Measurements from ENCODE around the gene C3orf62. TPM values are rescaled to one million over a fixed set of nuclear protein-coding genes. Genes with fewer than 3 reads are reported as not detected.

C3orf62 gene
- total RNA-seq, 3 donors from 2014 or later = 4.5 to 7.8 (median 5.5) TPM

GRCh38 chr3:49295489-49296058 is 18.5 kb upstream of the C3orf62 start:
- peak; percentile 41 for ATAC-seq
- no peak overlapping the region for H3K4me3 ChIP-seq
- intact Hi-C loops (cut with DNase I, micrococcal nuclease) = no loop called here
- peaks cover 29% of the 10 kb centered on the region for H3K36me3 ChIP-seq (ENCODE audit: low read depth)
- peak in 1 of 3 donors; percentile 21 for DNase-seq
- H3K9me3 ChIP-seq = no peaks in the 10 kb centered on the region
- no peaks in the 10 kb centered on the region for H3K4me1 ChIP-seq (ENCODE audit: low read depth)
- TF ChIP-seq CTCF (IDR thresholded peaks at IDR 0.05) = no peak

- TF ChIP-seq CTCF (IDR thresholded peaks at IDR 0.05) = no peak
- Histone ChIP-seq H3K9me3 (no peaks in the 10 kb centered on the region), H3K4me3 (no peak overlapping the region), H3K36me3 (ENCODE audit: low read depth) (peaks cover 38% of the 10 kb centered on the region), H3K4me1 (ENCODE audit: low read depth) (no peaks in the 10 kb centered on the region)
- intact Hi-C loops (cut with DNase I, micrococcal nuclease) = no loop called here
- ATAC-seq (no peak), DNase-seq (no peak)
These were observed 17.3 kb upstream of the C3orf62 start for GRCh38 chr3:49294343-49294742.

- intact Hi-C loops (cut with DNase I, micrococcal nuclease) = no loop called here
- TF ChIP-seq CTCF (IDR thresholded peaks at IDR 0.05) = no peak
- peaks cover 15% of the 10 kb centered on the region for H3K36me3 ChIP-seq (ENCODE audit: low read depth)
- ATAC-seq (no peak), DNase-seq (no peak)
- H3K4me1 ChIP-seq (ENCODE audit: low read depth) = no peaks in the 10 kb centered on the region
- H3K9me3 ChIP-seq = no peaks in the 10 kb centered on the region
- H3K4me3 ChIP-seq = no peak overlapping the region
These were observed 7.0 kb upstream of the C3orf62 start for GRCh38 chr3:49283997-49284396.

GRCh38 chr3:49279376-49279775 is 2.3 kb upstream of the C3orf62 start:
- peak; percentile 73 for ATAC-seq
- Histone ChIP-seq H3K4me3 (no peak overlapping the region), H3K36me3 (ENCODE audit: low read depth) (no peaks in the 10 kb centered on the region), H3K4me1 (ENCODE audit: low read depth) (peaks cover 15% of the 10 kb centered on the region), H3K9me3 (no peaks in the 10 kb centered on the region)
- DNase-seq = peak in 1 of 3 donors; percentile 54
- TF ChIP-seq CTCF (IDR thresholded peaks at IDR 0.05) = no peak
- intact Hi-C loops (cut with DNase I, micrococcal nuclease) = no loop called here

- H3K4me1 ChIP-seq (ENCODE audit: low read depth) = peaks cover 15% of the 10 kb centered on the region
- ATAC-seq (no peak), DNase-seq (no peak)
- H3K36me3 ChIP-seq (ENCODE audit: low read depth) = no peaks in the 10 kb centered on the region
- no peak for TF ChIP-seq CTCF (IDR thresholded peaks at IDR 0.05)
- H3K4me3 ChIP-seq = no peak overlapping the region
- intact Hi-C loops (cut with DNase I, micrococcal nuclease) = no loop called here
- no peaks in the 10 kb centered on the region for H3K9me3 ChIP-seq
These were observed 1.5 kb upstream of the C3orf62 start for GRCh38 chr3:49278548-49278947.

GRCh38 chr3:49277383-49277775 is 347 bp upstream of the C3orf62 start:
- intact Hi-C loops (cut with DNase I, micrococcal nuclease) = no loop called here
- TF ChIP-seq CTCF (IDR thresholded peaks at IDR 0.05) = no peak
- Histone ChIP-seq H3K4me3 (peak overlapping the region; percentile 7), H3K9me3 (no peaks in the 10 kb centered on the region), H3K4me1 (ENCODE audit: low read depth) (peaks cover 15% of the 10 kb centered on the region), H3K36me3 (ENCODE audit: low read depth) (no peaks in the 10 kb centered on the region)
- DNase-seq (no peak), ATAC-seq (peak; percentile 24)

Data from mucosa of descending colon (tissue), 3 donors.